BJ (cell line): Measurements from ENCODE around the gene KRT23. TPM values are rescaled to one million over a fixed set of nuclear protein-coding genes. Genes with fewer than 3 reads are reported as not detected.

Source experiments
- CTCF ChIA-PET: fragments of 350-600 bp; formaldehyde crosslinking; extraction: SDS; loops from one replicate; lab custom pipeline; 2021; ENCODE audit warnings: antibody characterized with exemption, inconsistent platforms; lab: Yijun Ruan, JAX
- POLR2A ChIA-PET: fragments of 300-600 bp; sonication (Branson Sonifier 250); formaldehyde crosslinking; extraction: SDS; loops from one replicate; lab custom pipeline; 2021; ENCODE audit warnings: antibody characterized with exemption; lab: Charles Lee
- DNase-seq: peaks from one replicate; pipeline ENCODE4 v3.0.0-alpha.2; 2011; ENCODE audit warnings: low read depth
- H3K27me3 ChIP-seq: 2 replicates; pipeline ENCODE4 v1.6.0; 2011; ENCODE audit warnings: low read length; ENCODE audit not compliant: control insufficient read depth, insufficient read depth
- H3K36me3 ChIP-seq: 2 replicates; pipeline ENCODE4 v1.5.1; 2011; ENCODE audit warnings: low read length; ENCODE audit not compliant: control insufficient read depth, insufficient read depth
- H3K4me3 ChIP-seq: 2 replicates; pipeline ENCODE4 v1.5.1; 2011; ENCODE audit warnings: low read depth, mild to moderate bottlenecking, control low read depth, low read length
- polyA plus RNA-seq: library from polyadenylated mRNA; depleted of rRNA; stranded (reverse); fragments of >200 nt; gene quantifications from 2 replicates; pipeline ENCODE4 v1.2.3, GENCODE V29; 2011
- TF ChIP-seq, protein P1 (sequence below): IDR thresholded peaks from 2 replicates; pipeline ENCODE4 v1.5.1; 2011; ENCODE audit warnings: low read depth, mild to moderate bottlenecking, control low read depth, inconsistent platforms, low read length, moderate library complexity; ENCODE audit not compliant: insufficient read depth

The KRT23 gene
- polyA plus RNA-seq, 1 experiment, result 0.11 TPM

DNA sequence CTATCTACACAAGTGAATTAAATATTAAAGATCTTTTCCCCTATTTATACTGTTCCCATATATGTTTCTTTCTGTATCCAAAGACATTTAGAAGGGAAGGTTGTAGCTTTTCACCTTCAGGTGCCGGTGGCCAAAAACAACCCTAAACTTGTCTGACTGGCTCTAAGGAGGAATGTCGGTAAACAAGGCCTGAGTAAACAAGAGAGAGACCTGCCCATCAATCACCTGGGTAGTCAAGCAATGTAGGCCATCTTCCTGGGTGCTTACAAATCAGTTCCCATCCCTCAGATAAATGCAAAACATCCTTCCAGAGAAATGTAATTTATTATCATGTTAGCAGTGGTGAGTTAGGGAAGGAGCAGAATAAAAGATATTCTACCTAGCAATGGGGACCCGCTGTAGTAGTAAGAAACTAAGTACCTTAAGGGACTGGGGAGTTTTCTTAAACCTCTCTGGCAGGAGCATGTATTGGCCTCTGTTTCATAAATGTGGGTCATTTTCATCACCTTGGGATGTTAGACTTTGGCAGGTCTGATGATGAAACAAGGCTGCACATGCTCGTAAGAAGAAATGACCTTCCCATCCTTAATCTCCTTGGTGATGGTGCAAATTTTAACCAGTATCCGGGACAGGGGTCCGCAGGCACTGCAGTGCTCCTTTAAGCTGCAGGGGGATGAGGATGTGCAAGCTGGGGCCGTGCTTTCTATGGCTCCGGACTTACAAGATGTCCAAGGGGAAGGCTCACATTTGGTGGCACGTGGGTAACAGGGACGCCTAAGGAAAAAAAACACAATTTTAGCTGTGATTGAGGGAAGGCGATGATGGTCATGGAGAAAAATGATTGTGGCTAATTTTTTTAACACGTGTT lies 20.9 kb upstream of the KRT23 start:
- TF ChIP-seq, protein P1, sequence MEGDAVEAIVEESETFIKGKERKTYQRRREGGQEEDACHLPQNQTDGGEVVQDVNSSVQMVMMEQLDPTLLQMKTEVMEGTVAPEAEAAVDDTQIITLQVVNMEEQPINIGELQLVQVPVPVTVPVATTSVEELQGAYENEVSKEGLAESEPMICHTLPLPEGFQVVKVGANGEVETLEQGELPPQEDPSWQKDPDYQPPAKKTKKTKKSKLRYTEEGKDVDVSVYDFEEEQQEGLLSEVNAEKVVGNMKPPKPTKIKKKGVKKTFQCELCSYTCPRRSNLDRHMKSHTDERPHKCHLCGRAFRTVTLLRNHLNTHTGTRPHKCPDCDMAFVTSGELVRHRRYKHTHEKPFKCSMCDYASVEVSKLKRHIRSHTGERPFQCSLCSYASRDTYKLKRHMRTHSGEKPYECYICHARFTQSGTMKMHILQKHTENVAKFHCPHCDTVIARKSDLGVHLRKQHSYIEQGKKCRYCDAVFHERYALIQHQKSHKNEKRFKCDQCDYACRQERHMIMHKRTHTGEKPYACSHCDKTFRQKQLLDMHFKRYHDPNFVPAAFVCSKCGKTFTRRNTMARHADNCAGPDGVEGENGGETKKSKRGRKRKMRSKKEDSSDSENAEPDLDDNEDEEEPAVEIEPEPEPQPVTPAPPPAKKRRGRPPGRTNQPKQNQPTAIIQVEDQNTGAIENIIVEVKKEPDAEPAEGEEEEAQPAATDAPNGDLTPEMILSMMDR, result no peak
- Histone ChIP-seq H3K4me3 (no peak overlapping the region), H3K36me3 (no peaks in the 10 kb centered on the region), H3K27me3 (no peaks in the 10 kb centered on the region)
- POLR2A ChIA-PET, result no interaction called here
- CTCF ChIA-PET, result interaction anchor here (0.6 to 1.4 kb wide), 7 partner anchors 49 to 592 kb away, joined by 3 to 6 read pairs (median 3); no protein-coding TSS in a partner anchor
- no peak for DNase-seq

DNA sequence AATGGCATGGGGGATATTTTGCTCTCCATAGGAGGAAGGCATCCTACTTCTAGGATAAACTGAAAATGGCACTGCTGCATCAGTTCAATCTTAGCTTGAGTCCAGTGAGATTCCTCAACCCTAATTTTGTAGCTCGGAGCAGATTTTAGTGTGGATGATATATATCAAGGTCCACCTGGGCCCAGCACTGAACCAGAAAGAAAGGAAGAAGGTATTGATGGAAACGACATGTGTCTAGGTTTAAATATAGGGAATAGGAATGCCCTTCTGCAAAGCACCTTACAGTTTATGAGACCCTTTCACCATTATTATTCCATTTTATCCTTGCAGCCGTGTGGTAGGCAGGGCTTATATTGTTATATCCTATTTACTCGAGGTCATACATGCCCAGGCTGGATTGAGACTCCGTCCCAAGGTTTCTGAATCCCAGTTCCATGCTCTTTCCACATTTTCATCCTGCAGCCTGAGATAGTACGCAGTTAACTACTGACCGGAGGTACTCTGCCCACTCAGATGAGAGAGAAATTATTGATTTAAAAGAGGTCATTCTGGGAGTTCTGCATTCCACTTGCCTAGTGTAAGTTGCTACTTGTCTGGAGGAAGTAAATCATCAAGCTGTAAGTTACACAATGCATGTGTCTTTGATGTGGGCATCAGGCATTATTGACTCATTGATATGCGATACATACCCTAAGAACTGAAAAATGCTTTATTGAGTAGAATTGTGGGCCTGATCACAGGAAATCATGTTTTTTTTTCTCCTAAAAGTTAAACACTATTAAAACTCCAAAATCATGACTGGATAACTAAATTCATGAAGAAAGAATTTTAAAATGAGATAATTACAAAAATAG lies 19.2 kb upstream of the KRT23 start:
- Histone ChIP-seq H3K4me3 (no peak overlapping the region), H3K27me3 (no peaks in the 10 kb centered on the region), H3K36me3 (no peaks in the 10 kb centered on the region)
- ChIA-PET CTCF (interaction anchor here (0.6 to 1.5 kb wide), 3 partner anchors 12 to 366 kb away, joined by 3 to 5 read pairs (median 3); no protein-coding TSS in a partner anchor), POLR2A (interaction anchor here (0.6 kb wide), 1 partner anchor 141 kb away, joined by 4 read pairs; no protein-coding TSS in a partner anchor)
- peak; percentile 93 for DNase-seq
- TF ChIP-seq, protein P1, result no peak

DNA sequence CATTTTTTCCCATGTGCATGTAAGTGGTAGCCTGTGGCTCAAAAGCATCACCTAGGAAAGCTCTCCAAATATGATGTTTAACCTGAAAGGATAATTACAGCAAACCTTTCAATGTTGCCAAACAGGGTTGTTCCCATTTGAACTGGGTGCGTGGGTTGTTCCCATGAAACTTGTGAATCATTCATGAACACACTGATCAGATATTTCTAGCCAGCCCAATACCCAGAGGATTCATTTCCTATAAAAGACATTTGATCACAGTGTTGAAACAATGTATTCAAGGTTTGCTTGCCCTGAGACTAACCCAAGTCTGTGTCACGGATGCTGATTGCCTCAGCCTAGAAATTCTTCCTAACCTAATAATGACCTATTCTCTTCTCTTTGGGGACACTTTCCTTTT lies 16.4 kb upstream of the KRT23 start:
- DNase-seq, result peak; percentile 78
- TF ChIP-seq, protein P1, result no peak
- ChIA-PET CTCF (interaction anchor here (0.6 to 1.7 kb wide), 3 partner anchors 13 to 44 kb away, joined by 3 to 6 read pairs (median 3); partner anchors contain the start of gene KRT39), POLR2A (interaction anchor here (1.0 kb wide), 1 partner anchor 108 kb away, joined by 3 read pairs; no protein-coding TSS in a partner anchor)
- no peaks in the 10 kb centered on the region for H3K36me3 ChIP-seq
- no peak overlapping the region for H3K4me3 ChIP-seq
- H3K27me3 ChIP-seq, result no peaks in the 10 kb centered on the region

DNA sequence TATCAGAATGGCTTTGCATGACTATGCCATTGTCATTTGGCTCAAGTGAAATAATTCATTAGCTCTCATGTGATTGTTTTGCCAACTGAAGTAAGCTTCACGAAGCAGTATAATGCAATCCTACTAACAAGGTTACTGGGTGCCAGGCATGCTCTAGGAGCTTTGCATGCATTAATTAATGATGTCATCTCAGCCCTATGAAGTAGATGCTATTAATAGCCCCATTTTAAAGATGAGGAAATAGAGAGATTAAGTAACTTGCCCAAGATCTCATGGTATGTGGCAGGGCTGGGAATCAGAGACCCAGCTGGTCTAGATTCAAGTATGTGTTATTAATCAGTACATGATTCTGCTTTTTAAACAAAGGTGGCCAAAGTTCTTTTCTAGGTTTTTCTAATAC lies 15.2 kb upstream of the KRT23 start:
- no peak overlapping the region for H3K4me3 ChIP-seq
- POLR2A ChIA-PET, result interaction anchor here (0.6 to 1.2 kb wide), 4 partner anchors 36 to 415 kb away, joined by 3 to 5 read pairs (median 4); partner anchors contain the start of gene KRTAP2-3
- H3K36me3 ChIP-seq, result no peaks in the 10 kb centered on the region
- H3K27me3 ChIP-seq, result no peaks in the 10 kb centered on the region
- TF ChIP-seq, protein P1, result no peak
- DNase-seq, result peak; percentile 91
- CTCF ChIA-PET, result interaction anchor here (0.7 to 1.7 kb wide), 4 partner anchors 28 to 370 kb away, joined by 3 to 6 read pairs (median 4); no protein-coding TSS in a partner anchor
